Ovary (tissue), 3 donors: ENCODE results near the gene SULF2.

ENCODE experiments used
- CTCF ChIP-seq, 3 donors: fragments of 450-650 bp in 2 of 3; fragments of 200-600 bp in 1 of 3; IDR thresholded peaks; one replicate each; pipeline versions ENCODE4 v1.5.1 to v1.8.0; 2016 to 2022; ENCODE audit warnings: antibody characterized with exemption in 3 of 3, mild to moderate bottlenecking in 1 of 3
- EP300 ChIP-seq: sonication (generic); formaldehyde crosslinking; IDR thresholded peaks from one replicate; pipeline ENCODE4 v1.6.1; 2017; ENCODE audit warnings: antibody characterized with exemption
- POLR2A ChIP-seq: fragments of 450-650 bp; IDR thresholded peaks from one replicate; pipeline ENCODE4 v1.6.1; 2017; ENCODE audit warnings: antibody characterized with exemption, mild to moderate bottlenecking, moderate library complexity
- donor health status: DM: no; HTN: no; CAD: no.

DNA sequence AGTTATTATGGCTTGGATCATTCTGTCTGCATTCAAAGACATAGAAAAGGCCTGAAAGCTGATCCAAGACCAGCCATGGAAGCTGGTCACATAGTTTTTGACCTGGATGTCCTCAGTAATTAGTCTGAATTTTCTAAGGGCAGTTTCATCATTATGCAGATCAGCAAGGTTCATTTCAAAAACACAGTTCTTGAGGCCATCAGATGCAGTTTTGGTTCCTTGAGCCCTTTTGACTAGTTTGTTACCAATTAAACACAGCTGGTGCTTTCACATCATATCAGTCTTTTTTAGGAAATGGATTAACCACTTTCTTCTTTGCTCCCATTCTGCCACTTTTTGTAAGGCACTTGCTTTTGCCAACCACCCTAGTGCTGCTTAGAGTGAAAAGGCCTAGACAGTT, 154.2 kb downstream of the SULF2 start:
- TF ChIP-seq CTCF (IDR thresholded peaks at IDR 0.05): no peak
- no peak for TF ChIP-seq EP300
- TF ChIP-seq POLR2A: no peak
